HG03139 (cell line): ENCODE measurements around the gene SDF4.

Experiments
- ATAC-seq: cut with Tn5 transposase; IDR thresholded peaks from one replicate; pipeline ENCODE4 v1.9.1; 2021; ENCODE audit not compliant: unreplicated experiment

Gene SDF4

DNA sequence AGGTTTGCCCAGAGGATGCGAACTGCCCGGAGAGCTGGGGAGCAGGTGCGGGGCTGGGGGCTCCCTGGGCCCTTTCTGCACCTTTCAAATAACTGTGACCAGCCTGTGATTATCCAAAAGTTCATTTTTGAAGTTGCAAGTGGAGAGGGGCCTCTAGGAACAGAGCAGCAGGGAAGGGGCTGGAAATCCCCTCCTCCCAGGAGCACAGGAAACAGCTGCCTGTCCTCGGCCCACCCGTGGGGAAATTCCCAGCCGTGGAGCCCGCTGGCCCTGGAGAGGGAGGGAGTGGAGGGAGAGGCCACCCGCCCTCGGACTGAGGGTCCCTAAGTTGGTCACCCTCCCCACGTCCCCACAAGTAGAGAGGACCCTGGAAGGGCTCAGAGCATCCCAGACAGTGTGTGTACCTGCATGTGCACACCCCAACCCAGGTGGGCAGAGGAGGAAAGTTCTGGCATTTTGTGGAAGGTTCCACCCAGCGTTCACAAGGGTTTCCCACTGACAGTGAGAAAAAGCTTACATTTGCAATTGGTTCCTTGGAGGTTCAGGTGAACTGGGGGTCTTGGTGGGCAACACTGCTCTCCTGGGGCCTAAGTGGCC lies 16.6 kb downstream of the SDF4 start:
- no peak for ATAC-seq

- no peak for ATAC-seq
These were observed 18.2 kb downstream of the SDF4 start, which contains the start of gene TNFRSF4 for GRCh38 chr1:1213345-1214265. TSS of gene TNFRSF4 (minus strand) at chr1:1214153. CDS start at chr1:1214127, 26 bp downstream.

DNA sequence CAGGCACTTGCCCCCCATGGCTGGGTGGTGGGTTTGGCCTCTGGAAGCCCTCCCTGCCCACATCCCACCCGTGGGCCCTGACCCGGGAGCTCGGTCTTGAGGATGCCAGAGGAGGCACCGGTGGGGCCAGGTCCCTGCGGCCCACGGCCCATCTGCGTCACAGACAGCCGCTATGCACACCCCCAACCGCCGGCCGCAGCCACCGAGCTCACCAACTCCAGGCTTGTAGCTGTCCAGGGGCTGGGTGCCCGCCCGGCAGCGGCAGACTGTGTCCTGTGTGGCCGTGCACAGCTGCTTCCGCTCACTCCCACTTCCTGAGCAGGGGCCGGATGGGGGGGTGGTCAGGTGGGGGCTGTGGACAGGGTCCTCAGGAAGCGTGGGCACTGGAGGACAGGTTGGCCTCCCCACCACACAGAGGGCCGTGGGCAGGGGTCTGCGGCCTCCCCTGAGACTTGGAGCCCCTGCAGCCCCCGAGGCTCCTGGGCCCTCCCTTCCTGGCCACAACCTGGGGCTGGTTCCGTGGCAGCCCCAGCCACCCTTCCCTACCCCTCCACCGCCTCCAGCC lies 18.9 kb downstream of the SDF4 start:
- no peak for ATAC-seq

GRCh38 chr1:1211541-1212441 lies 20.0 kb downstream of the SDF4 start:
- ATAC-seq, result no peak

GRCh38 chr1:1210726-1211540 lies 20.9 kb downstream of the SDF4 start:
- no peak for ATAC-seq

- no peak for ATAC-seq
These were observed 22.9 kb downstream of the SDF4 start for GRCh38 chr1:1208713-1209433.

DNA sequence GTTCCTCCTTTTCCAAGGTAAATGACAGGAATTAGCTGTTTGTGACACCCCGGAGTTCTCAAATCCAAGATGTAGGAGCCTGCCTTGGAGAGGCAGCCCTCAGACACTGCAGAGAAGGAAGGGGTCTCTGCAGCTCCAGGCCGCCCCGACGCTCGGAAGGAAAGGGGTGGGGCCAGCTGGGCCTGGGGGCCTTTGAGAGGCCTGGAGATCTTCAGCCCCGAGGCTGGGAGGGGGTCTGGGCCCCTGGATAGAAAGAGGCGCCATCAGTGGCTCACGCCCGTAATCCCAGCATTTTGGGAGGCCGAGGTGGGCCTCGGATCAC lies 24.3 kb downstream of the SDF4 start:
- no peak for ATAC-seq

DNA sequence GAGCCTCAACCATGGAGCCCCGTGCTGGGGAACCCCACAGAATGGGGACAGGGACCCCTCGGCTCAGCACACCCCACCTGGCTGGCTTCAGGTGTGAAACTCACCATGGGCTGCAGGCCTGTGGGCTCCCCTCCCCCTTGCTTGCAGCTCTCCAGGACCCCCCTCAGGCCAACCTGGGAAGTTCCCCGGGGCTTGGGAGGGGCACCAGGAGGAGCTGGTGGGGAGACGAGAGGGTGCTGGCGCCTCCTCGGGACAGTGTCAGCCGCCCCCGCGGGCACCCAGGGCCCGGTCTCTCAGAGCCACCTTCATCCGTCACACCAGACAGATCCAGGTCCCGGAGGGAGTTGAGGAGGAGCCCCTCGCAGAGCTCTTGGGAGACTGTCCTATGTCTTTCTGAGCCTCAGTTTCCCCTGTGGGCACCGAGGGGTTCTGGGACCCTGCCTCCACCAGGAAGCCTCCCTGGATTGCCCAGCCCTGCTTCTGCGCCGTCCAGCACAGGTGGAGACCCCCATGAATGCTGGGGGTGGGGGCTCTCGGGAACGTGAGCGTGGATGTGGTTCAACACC lies 24.8 kb downstream of the SDF4 start:
- no peak for ATAC-seq

DNA sequence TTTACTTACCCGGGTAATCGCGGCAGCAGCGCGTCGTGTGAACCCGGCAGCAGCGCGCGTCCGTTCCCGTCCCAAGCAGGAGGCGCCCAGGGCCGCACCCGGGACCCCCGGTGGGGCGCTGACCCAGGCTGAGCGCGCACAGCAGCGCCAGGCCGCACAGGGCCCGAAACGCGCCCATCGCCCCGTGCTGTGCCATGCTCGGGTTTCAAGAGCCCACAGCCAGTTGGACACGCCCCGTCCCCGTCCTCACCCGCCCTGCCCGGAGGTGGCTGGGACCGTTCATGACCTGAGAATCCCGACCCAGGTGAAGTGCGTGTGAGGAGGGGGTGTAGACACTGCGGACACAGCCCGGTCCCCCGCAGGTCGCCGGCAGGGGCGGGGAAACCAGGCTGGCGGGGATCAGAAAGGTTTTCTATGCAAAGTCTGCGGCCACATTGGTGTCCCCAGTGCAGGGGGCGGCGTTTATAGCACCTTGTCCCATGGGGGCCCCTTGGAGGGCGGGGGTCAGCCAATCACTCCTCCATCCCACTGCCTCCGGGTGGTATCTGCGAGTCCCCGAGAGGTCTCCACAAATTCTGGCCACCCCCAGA lies 25.3 kb downstream of the SDF4 start, which contains the start of gene TNFRSF18:
Gene TNFRSF18, minus strand, starts transcription at position 217 of the 590 bp plus-strand sequence. Its CDS starts 21 bp downstream, at position 196.
- ATAC-seq, result no peak

DNA sequence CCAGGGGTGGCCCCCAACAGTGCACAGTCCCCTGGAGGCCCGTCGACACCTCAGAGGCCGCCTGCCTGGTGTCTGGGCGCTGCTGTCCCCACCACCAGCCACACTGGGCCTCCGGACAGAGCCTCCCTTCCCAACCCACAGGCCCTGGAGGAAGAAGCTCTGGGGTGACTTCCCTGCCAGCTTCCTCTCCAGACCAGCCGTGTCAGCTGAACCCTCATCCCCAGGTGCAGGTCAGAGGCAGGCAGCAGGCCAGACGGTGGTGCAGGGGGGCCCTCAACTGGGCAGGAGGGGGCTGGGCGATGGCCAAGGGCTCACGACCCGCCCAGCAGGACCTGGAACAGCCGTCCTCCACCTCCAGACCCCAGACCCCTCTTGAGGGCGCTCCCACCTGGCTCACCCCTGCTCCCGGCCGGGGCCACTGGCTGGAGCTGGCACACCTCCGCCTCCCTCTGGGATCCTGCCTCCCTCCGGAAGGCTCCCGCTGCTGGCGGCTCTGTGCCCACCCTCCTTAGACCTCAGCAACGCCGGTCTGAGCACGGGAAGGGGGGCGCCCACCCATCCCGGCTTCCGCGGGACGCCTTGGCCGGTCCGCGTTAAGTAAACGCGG lies 25.9 kb downstream of the SDF4 start:
- ATAC-seq, result no peak

- no peak for ATAC-seq
These were observed 26.6 kb downstream of the SDF4 start for GRCh38 chr1:1204998-1205768.

- ATAC-seq, result no peak
These were observed 27.3 kb downstream of the SDF4 start for GRCh38 chr1:1204425-1204920.

GRCh38 chr1:1203561-1204424 lies 28.0 kb downstream of the SDF4 start:
- ATAC-seq, result no peak

DNA sequence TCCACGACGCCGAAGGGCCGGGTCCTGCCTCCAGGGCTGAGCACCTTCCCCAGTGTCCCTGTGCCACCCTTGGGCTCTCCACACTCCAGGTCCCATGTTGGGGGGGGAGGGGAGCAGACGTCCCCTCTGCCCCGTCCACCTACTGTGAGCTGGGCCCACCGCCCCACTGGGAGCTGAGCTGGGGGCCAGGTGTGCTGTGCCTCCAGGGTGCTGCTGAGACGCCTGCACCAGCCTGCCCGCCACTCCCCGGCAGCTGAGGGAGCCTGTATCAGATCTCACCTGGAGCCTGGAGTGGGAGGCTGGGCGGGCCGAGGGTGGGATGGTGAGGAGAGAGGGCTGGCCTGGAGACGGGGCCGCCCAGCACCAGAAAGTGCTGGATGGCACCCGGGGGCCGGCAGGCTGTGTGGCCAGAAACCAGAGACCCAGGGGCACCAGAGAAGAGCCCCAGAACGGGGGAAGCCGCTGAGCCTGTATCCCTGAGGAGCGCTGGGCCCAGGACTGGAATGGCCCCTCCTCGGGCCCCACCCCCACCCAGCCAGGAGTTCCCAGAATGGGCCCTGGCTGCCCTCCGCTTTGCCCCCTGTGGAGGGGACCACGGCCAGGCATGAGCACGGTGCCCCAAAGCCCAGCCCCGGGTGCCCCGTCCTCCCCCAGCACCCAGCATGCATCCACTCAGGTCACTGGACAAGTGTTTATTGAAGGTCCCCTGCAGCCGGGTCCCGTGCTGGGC lies 28.8 kb downstream of the SDF4 start:
- no peak for ATAC-seq

DNA sequence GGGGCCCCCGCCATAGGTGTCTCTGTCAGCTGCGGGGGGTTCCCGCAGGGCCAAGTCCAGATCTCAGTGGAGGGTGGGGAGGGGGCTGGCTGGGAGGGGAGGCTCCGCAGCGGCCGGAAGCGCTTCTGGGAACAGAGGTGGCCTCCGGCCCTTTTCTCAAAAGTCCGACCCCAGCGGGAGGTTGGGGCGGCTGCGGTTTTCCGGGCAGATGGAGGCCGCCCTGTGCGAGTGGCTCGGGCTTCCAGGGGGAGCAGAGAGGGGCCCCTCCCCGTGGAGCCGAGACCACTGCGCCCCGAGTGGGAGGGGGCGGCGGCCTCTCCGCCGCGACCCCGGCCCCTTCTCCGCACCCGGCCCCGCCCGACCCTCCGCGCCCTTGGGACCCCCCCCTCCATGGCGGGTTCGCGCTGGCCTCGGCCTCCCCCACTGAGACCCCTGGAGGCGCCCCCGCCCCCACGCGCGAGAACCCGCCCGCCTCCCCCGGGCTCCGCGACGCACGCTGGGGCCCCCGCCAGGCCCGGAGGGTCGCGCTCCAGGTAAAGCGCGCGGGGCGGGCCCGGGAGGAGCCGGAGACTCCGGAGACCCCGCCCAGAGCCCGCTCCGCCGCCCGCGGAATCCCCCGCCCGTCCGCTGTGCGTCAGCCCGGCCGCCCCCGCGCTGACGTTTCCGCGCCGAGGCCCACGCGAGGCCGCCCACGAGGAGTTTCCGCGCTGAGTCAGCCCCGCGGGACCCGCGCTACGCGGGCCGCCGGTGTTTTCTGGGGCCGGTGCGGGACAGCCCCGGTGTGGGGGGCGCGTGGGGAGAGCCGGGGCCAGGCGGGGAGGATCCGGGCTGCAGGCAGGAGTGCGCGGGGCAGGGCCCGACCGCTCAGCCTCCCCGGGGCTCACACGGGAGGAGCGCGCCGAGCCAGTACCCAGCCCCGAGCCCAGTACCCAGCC lies 30.7 kb downstream of the SDF4 start:
- ATAC-seq, result no peak
